ENCODE data around the gene HTRA2. TPM values are rescaled to one million over a fixed set of nuclear protein-coding genes. Genes with fewer than 3 reads are reported as not detected.
"Not testable (repeated sequence)": the region's sequence is repeated elsewhere in the genome, so short reads cannot be mapped to it uniquely, and the experiment has no call there.

HTRA2 gene
- total RNA-seq (2014; rRNA removed; shearing (Covaris generic)), result 42.6 and 46.3 TPM in 2 replicates

- Histone ChIP-seq H3K27ac (peak within 1 kb of the TSS; percentile 79), H3K4me1 (peaks cover 7% of the 10 kb centered on the region), H3K27me3 (no peaks in the 10 kb centered on the region), H3K9me3 (replicated peaks) (no peaks in the 10 kb centered on the region), H3K36me3 (peaks cover 40% of the 10 kb centered on the region), H3K4me3 (peak within 1 kb of the TSS; percentile 80)
- peak; percentile 99 for DNase-seq
Observed at GRCh38 chr2:74529357-74530238, at the start of gene HTRA2, which contains the start of gene AUP1. Gene HTRA2, plus strand, starts transcription at chr2:74529933. Its CDS starts 74 bp downstream, at chr2:74530007. Gene AUP1, minus strand, starts transcription at chr2:74529706. Its CDS starts 77 bp downstream, at chr2:74529629.

- no peaks in the 10 kb centered on the region for H3K27me3 ChIP-seq
- peaks cover 4% of the 10 kb centered on the region for H3K4me1 ChIP-seq
- H3K27ac ChIP-seq, result no peak overlapping the region
- peaks cover 4% of the 10 kb centered on the region; the same call in 1 of the 2 replicates for H3K36me3 ChIP-seq
- no peak for DNase-seq
- H3K4me3 ChIP-seq, result peak overlapping the region; percentile 93
- no peaks in the 10 kb centered on the region for H3K9me3 ChIP-seq (replicated peaks)
Observed at GRCh38 chr2:74481431-74481830, 48.3 kb upstream of the HTRA2 start.

- DNase-seq, result peak; percentile 52 to 72
- Histone ChIP-seq H3K27ac (peak overlapping the region; percentile 87), H3K27me3 (no peaks in the 10 kb centered on the region), H3K36me3 (peaks cover 4% of the 10 kb centered on the region; the same call in 1 of the 2 replicates), H3K4me1 (peaks cover 4% of the 10 kb centered on the region), H3K9me3 (replicated peaks) (no peaks in the 10 kb centered on the region), H3K4me3 (peak overlapping the region; percentile 93)
Observed at GRCh38 chr2:74481961-74482800, 47.6 kb upstream of the HTRA2 start.

- Histone ChIP-seq H3K27me3 (no peaks in the 10 kb centered on the region), H3K9me3 (replicated peaks) (no peaks in the 10 kb centered on the region), H3K4me3 (peak within 1 kb of the TSS; percentile 93), H3K36me3 (peaks cover 4% of the 10 kb centered on the region; the same call in 1 of the 2 replicates), H3K27ac (peak within 1 kb of the TSS; percentile 87), H3K4me1 (peaks cover 4% of the 10 kb centered on the region)
- DNase-seq, result peak; percentile 97 to 99
Observed at GRCh38 chr2:74482801-74483674, 46.7 kb upstream of the HTRA2 start, which contains the start of the genes CCDC142 and TTC31. Gene CCDC142, minus strand, starts transcription at chr2:74482998. Its CDS starts 161 bp downstream, at chr2:74482837. Gene TTC31, plus strand, starts transcription at chr2:74483081. Its CDS starts 15 bp downstream, at chr2:74483096.

- Histone ChIP-seq H3K4me3 (peak overlapping the region; percentile 93), H3K27ac (peak overlapping the region; percentile 87; the same call in 1 of the 2 replicates)
- DNase-seq; H3K4me1 ChIP-seq; H3K27me3 ChIP-seq; H3K36me3 ChIP-seq; H3K9me3 ChIP-seq (replicated peaks): not testable (repeated sequence)
Observed at GRCh38 chr2:74483675-74484164, 46.0 kb upstream of the HTRA2 start.

GRCh38 chr2:74486141-74486540 is 43.6 kb upstream of the HTRA2 start:
- Histone ChIP-seq H3K4me1 (peaks cover 4% of the 10 kb centered on the region), H3K9me3 (replicated peaks) (no peaks in the 10 kb centered on the region), H3K36me3 (peaks cover 6% of the 10 kb centered on the region; the same call in 1 of the 2 replicates), H3K4me3 (no peak overlapping the region), H3K27ac (no peak overlapping the region), H3K27me3 (no peaks in the 10 kb centered on the region)
- DNase-seq, result no peak

GRCh38 chr2:74488643-74489481 is 40.9 kb upstream of the HTRA2 start:
- no peak for DNase-seq
- Histone ChIP-seq H3K9me3 (replicated peaks) (no peaks in the 10 kb centered on the region), H3K4me3 (no peak overlapping the region), H3K27ac (no peak overlapping the region), H3K4me1 (no peaks in the 10 kb centered on the region), H3K27me3 (no peaks in the 10 kb centered on the region), H3K36me3 (peaks cover 22% of the 10 kb centered on the region)

- no peaks in the 10 kb centered on the region for H3K9me3 ChIP-seq (replicated peaks)
- no peak overlapping the region for H3K27ac ChIP-seq
- no peak overlapping the region for H3K4me3 ChIP-seq
- peaks cover 28% of the 10 kb centered on the region for H3K36me3 ChIP-seq
- no peak for DNase-seq
- no peaks in the 10 kb centered on the region for H3K4me1 ChIP-seq
- H3K27me3 ChIP-seq, result no peaks in the 10 kb centered on the region
Observed at GRCh38 chr2:74489906-74490305, 39.8 kb upstream of the HTRA2 start.

- Histone ChIP-seq H3K27me3 (no peaks in the 10 kb centered on the region), H3K27ac (no peak overlapping the region), H3K4me3 (no peak overlapping the region), H3K4me1 (no peaks in the 10 kb centered on the region), H3K36me3 (peaks cover 28% of the 10 kb centered on the region), H3K9me3 (replicated peaks) (no peaks in the 10 kb centered on the region)
- no peak for DNase-seq
Observed at GRCh38 chr2:74491648-74492544, 37.8 kb upstream of the HTRA2 start.

- no peak for DNase-seq
- Histone ChIP-seq H3K4me3 (no peak overlapping the region), H3K27ac (no peak overlapping the region), H3K27me3 (no peaks in the 10 kb centered on the region), H3K9me3 (replicated peaks) (no peaks in the 10 kb centered on the region), H3K36me3 (peaks cover 28% of the 10 kb centered on the region), H3K4me1 (no peaks in the 10 kb centered on the region)
Observed at GRCh38 chr2:74493546-74493945, 36.2 kb upstream of the HTRA2 start.

- no peak for DNase-seq
- Histone ChIP-seq H3K4me1 (no peaks in the 10 kb centered on the region), H3K27ac (no peak overlapping the region), H3K9me3 (replicated peaks) (no peaks in the 10 kb centered on the region), H3K27me3 (no peaks in the 10 kb centered on the region), H3K36me3 (peaks cover 28% of the 10 kb centered on the region), H3K4me3 (no peak overlapping the region)
Observed at GRCh38 chr2:74495440-74495839, 34.3 kb upstream of the HTRA2 start.

- H3K4me1 ChIP-seq, result no peaks in the 10 kb centered on the region
- H3K36me3 ChIP-seq, result peaks cover 12% of the 10 kb centered on the region
Observed at GRCh38 chr2:74496997-74497776, 32.5 kb upstream of the HTRA2 start.

More at GRCh38 chr2:74496997-74497776, 32.5 kb upstream of the HTRA2 start:
- no peak for DNase-seq
- no peak overlapping the region for H3K4me3 ChIP-seq
- no peak overlapping the region for H3K27ac ChIP-seq
- H3K27me3 ChIP-seq, result no peaks in the 10 kb centered on the region
- no peaks in the 10 kb centered on the region for H3K9me3 ChIP-seq (replicated peaks)
